Suprapubic skin (tissue), 4 donors: ENCODE results near the gene EMC7.

Experiments
- CTCF ChIP-seq, 2 donors: fragments of 200-600 bp in 1 of 2; fragments of 450-650 bp in 1 of 2; sonication (generic) in 1 of 2; IDR thresholded peaks; one replicate each; pipeline ENCODE4 v1.5.1; 2016 to 2019; ENCODE audit warnings: antibody characterized with exemption in 2 of 2, mild to moderate bottlenecking in 1 of 2, moderate library complexity in 1 of 2
- POLR2A ChIP-seq, 2 donors: fragments of 450-650 bp; IDR thresholded peaks; one replicate each; pipeline ENCODE4 v1.6.1; 2017; ENCODE audit warnings: antibody characterized with exemption in 2 of 2, mild to moderate bottlenecking in 2 of 2, moderate library complexity in 2 of 2
- POLR2AphosphoS5 ChIP-seq, 3 donors: sonication (generic); formaldehyde crosslinking; IDR thresholded peaks; one replicate each; pipeline ENCODE4 v1.6.1; 2017; ENCODE audit warnings: antibody characterized with exemption in 3 of 3

GRCh38 chr15:34147371-34148140, 45.9 kb upstream of the EMC7 start:
- TF ChIP-seq CTCF (IDR thresholded peaks at IDR 0.05), result no peak
- TF ChIP-seq POLR2AphosphoS5 (IDR thresholded peaks at IDR 0.05), result no peak
- no peak for TF ChIP-seq POLR2A (IDR thresholded peaks at IDR 0.05)
